HepG2 (cell line): ENCODE measurements around the gene TLCD3A. TPM values are rescaled to one million over a fixed set of nuclear protein-coding genes. Genes with fewer than 3 reads are reported as not detected.

Source experiments
- ARID2 ChIP-seq: sonication (generic); formaldehyde crosslinking; IDR thresholded peaks from 2 replicates; pipeline ENCODE4 v1.8.1; 2022; ENCODE audit warnings: mild to moderate bottlenecking, missing genetic modification reagents, borderline replicate concordance
- BCLAF1 ChIP-seq: fragments of 450-650 bp; IDR thresholded peaks from 2 replicates; pipeline ENCODE4 v1.6.1; 2017; ENCODE audit warnings: mild to moderate bottlenecking
- CHD4 ChIP-seq: fragments of 200-600 bp; sonication (generic); IDR thresholded peaks from 2 replicates; pipeline ENCODE4 v1.7.0; 2017; ENCODE audit warnings: mild to moderate bottlenecking, low read length, borderline replicate concordance
- CTCF ChIP-seq: sonication (generic); formaldehyde crosslinking; IDR thresholded peaks from 2 replicates; pipeline ENCODE4 v1.5.0; 2020; ENCODE audit warnings: mild to moderate bottlenecking, missing genetic modification reagents, moderate library complexity
- FOXA3 ChIP-seq: IDR thresholded peaks from 2 replicates; pipeline ENCODE4 v1.6.1; 2016; ENCODE audit warnings: missing genetic modification reagents, missing compliant biosample characterization
- KDM3A ChIP-seq: IDR thresholded peaks from 2 replicates; pipeline ENCODE4 v1.6.1; 2018; ENCODE audit warnings: low read depth, missing compliant biosample characterization
- KLF12 ChIP-seq: sonication (generic); formaldehyde crosslinking; IDR thresholded peaks from 2 replicates; pipeline ENCODE4 v1.4.0; 2020; ENCODE audit warnings: missing genetic modification reagents, borderline replicate concordance
- MAFG ChIP-seq: sonication (generic); formaldehyde crosslinking; IDR thresholded peaks from 2 replicates; pipeline ENCODE4 v1.5.1; 2020; ENCODE audit warnings: mild to moderate bottlenecking, missing genetic modification reagents
- MEF2D ChIP-seq: sonication (generic); formaldehyde crosslinking; IDR thresholded peaks from 2 replicates; pipeline ENCODE4 v1.5.1; 2020; ENCODE audit warnings: mild to moderate bottlenecking, missing genetic modification reagents
- MXD3 ChIP-seq: IDR thresholded peaks from 2 replicates; pipeline ENCODE4 v1.6.1; 2016; ENCODE audit warnings: mild to moderate bottlenecking, missing biosample characterization, missing genetic modification reagents
- PAWR ChIP-seq: sonication (generic); formaldehyde crosslinking; IDR thresholded peaks from 2 replicates; pipeline ENCODE4 v1.4.0; 2020; ENCODE audit warnings: missing genetic modification reagents, mild to moderate bottlenecking, borderline replicate concordance
- SMYD3 ChIP-seq: sonication (generic); formaldehyde crosslinking; IDR thresholded peaks from 2 replicates; pipeline ENCODE4 v1.8.1; 2023; ENCODE audit warnings: mild to moderate bottlenecking, missing genetic modification reagents
- YEATS2 ChIP-seq: sonication (generic); formaldehyde crosslinking; IDR thresholded peaks from 2 replicates; pipeline ENCODE4 v1.4.0; 2020; ENCODE audit warnings: missing genetic modification reagents, borderline replicate concordance
- ZFY ChIP-seq: sonication (generic); formaldehyde crosslinking; IDR thresholded peaks from 2 replicates; pipeline ENCODE4 v1.4.0; 2020; ENCODE audit warnings: missing genetic modification reagents
- ZHX1 ChIP-seq: sonication (generic); formaldehyde crosslinking; IDR thresholded peaks from 2 replicates; pipeline ENCODE4 v1.8.1; 2022; ENCODE audit warnings: low read depth, mild to moderate bottlenecking, missing genetic modification reagents
- ZNF414 ChIP-seq: sonication (generic); formaldehyde crosslinking; IDR thresholded peaks from 2 replicates; pipeline ENCODE4 v1.5.0; 2020; ENCODE audit warnings: missing genetic modification reagents
- ZNF572 ChIP-seq: sonication (generic); formaldehyde crosslinking; IDR thresholded peaks from 2 replicates; pipeline ENCODE4 v1.5.1; 2020; ENCODE audit warnings: mild to moderate bottlenecking, missing genetic modification reagents
- ZNF784 ChIP-seq: sonication (generic); formaldehyde crosslinking; IDR thresholded peaks from 2 replicates; pipeline ENCODE4 v1.5.1; 2020; ENCODE audit warnings: missing genetic modification reagents, mild to moderate bottlenecking, borderline replicate concordance
- polyA plus RNA-seq, 8 experiments: library from polyadenylated mRNA; depleted of rRNA in 3 of 8; stranded (reverse) in 7 of 8; unstranded in 1 of 8; fragments of >200 nt; fragmentation: Illumina TruSeq in 4 of 8; extraction: Trizol in 4 of 8; gene quantifications; 2 replicates each; pipeline versions ENCODE4 v1.2.1 to v1.2.3, GENCODE V29; 2011 to 2016; ENCODE audit warnings: low read depth in 4 of 8, missing spikeins in 1 of 8, mixed read lengths in 1 of 8; ENCODE audit not compliant: insufficient read depth in 1 of 8
- total RNA-seq, 5 experiments: library from RNA; depleted of rRNA; stranded (reverse); fragments of >200 nt; fragmentation: Illumina TruSeq; extraction: Trizol; gene quantifications; 2 replicates each; pipeline ENCODE4 v1.2.3, GENCODE V29; 2016; ENCODE audit warnings: low read depth in 1 of 5

The TLCD3A gene
- total and polyA plus RNA-seq, 2 of the 13 experiments (the other 11 are each of a cell fraction or from before 2014, with no cell fraction given) = 25.2 to 46.6 TPM

- TF ChIP-seq ZHX1 (peak; percentile 99), FOXA3 (CRISPR knock-in tag) (peak; percentile 75), ZNF784 (CRISPR knock-in tag) (peak; percentile 63; the same call in 1 of the 2 replicates), MAFG (no peak), PAWR (no peak; the same call in 1 of the 2 replicates), MXD3 (CRISPR knock-in tag) (peak; percentile 93), CHD4 (no peak), MEF2D (CRISPR knock-in tag) (peak; percentile 52), ARID2 (CRISPR knock-in tag) (0 out of 2 replicates have a peak, but pooled peaks have one; percentile 29), SMYD3 (CRISPR knock-in tag) (peak; percentile 65), ZNF572 (CRISPR knock-in tag) (no peak; the same call in 1 of the 2 replicates), ZNF414 (CRISPR knock-in tag) (peak; percentile 83; the same call in 1 of the 2 replicates), ZFY (CRISPR knock-in tag) (peak; percentile 96), YEATS2 (CRISPR knock-in tag) (peak; percentile 95; the same call in 1 of the 2 replicates), KDM3A (CRISPR knock-in tag) (peak; percentile 84), CTCF (CRISPR knock-in tag) (peak; percentile 60), BCLAF1 (no peak), KLF12 (CRISPR knock-in tag) (no peak)
Observed at GRCh38 chr17:781805-782731, 49.7 kb downstream of the TLCD3A start, which contains the start of the genes GLOD4 and MRM3 (continued).
